PC-9 (cell line): Measurements from ENCODE around the gene PRRC2B.

Source experiments
- EZH2 ChIP-seq: fragments of 200-600 bp; sonication (generic); IDR thresholded peaks from 2 replicates; pipeline ENCODE4 v1.8.0; 2017; ENCODE audit warnings: antibody characterized with exemption, low read depth
- TF ChIP-seq, protein P1 (sequence below): fragments of 200-600 bp; sonication (generic); conservative IDR thresholded peaks from 2 replicates; pipeline ENCODE4 v1.6.1; 2017; ENCODE audit warnings: mixed run types, antibody characterized with exemption, mild to moderate bottlenecking, moderate library complexity

DNA sequence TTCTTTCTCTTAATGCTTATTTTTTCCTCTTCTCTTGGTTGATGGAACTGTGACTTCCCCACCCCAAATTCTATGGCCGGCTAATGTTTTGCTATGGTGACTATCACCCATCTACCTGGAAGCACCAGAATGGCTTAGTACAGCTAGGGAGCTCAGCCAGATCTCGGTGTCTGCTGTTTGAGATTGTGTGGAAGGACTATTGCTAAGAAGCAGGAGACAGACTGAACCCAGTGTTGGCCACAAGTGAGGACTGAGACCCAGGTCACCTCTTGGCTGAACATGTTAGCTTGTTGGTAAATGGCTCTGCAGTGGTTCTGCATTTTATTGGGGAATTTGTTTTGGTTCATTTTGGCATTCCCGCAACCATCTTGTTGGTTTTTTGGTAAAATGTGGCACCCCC, 2.7 kb downstream of the PRRC2B start:
- TF ChIP-seq, protein P1, sequence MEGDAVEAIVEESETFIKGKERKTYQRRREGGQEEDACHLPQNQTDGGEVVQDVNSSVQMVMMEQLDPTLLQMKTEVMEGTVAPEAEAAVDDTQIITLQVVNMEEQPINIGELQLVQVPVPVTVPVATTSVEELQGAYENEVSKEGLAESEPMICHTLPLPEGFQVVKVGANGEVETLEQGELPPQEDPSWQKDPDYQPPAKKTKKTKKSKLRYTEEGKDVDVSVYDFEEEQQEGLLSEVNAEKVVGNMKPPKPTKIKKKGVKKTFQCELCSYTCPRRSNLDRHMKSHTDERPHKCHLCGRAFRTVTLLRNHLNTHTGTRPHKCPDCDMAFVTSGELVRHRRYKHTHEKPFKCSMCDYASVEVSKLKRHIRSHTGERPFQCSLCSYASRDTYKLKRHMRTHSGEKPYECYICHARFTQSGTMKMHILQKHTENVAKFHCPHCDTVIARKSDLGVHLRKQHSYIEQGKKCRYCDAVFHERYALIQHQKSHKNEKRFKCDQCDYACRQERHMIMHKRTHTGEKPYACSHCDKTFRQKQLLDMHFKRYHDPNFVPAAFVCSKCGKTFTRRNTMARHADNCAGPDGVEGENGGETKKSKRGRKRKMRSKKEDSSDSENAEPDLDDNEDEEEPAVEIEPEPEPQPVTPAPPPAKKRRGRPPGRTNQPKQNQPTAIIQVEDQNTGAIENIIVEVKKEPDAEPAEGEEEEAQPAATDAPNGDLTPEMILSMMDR, result no peak
- TF ChIP-seq EZH2, result no peak
